ENCODE results near the gene HPCAL1. TPM values are rescaled to one million over a fixed set of nuclear protein-coding genes. Genes with fewer than 3 reads are reported as not detected.

HPCAL1 gene
- total and polyA plus RNA-seq, 2 of the 8 experiments (the other 6 are each of a cell fraction or from before 2014, with no cell fraction given): 5.8 to 8.6 TPM

DNA sequence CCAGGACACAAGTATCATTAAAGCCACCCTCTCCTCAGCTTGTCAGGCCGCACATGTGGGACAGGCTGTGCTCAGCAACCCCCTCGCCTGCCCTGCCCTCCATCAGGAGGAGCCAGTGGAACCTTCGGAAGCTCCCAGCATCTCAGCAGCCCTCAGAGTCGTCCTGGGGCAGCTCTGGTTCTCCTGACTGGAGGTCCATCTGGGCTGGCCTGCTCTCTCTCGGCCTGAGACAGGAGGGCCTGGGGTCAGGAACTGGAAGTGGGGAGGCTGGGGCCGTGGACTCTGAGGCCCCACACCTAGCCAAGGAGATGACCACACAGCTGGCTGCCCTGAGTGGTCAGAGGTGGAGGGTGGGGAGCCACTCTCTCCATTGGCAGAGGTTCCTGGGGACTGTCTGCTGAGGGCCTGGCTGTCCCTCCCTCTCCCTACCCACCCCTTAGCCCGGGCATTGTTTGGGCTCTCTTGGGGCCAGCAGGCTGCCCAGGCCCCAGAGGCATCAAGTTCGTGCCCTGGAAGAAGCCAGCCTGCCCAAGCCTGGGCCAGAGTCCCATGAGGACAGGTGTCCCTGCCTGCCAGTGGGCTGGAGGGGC lies 122.3 kb downstream of the HPCAL1 start:
- no peak overlapping the region for H4K5ac ChIP-seq (ENCODE audit: insufficient read length, low read depth, low read length)
- WGBS, 2 experiments (ENCODE audit: extremely low coverage in 1 of 2, insufficient coverage in 1 of 2, insufficient read length in 1 of 2, insufficient replicate concordance in 2 of 2, low coverage in 1 of 2, low lambda C conversion rate in 2 of 2, missing lambda C conversion rate in 1 of 2): 88% methylated on average over 8 of the region's 8 CpGs; no CpG with 5 or more reads in 1 of the 2 experiments
- no peak for TF ChIP-seq CEBPB (IDR thresholded peaks at IDR 0.05; ENCODE audit: low read depth, low read length)
- TF ChIP-seq CBX8 (IDR thresholded peaks at IDR 0.05; ENCODE audit: borderline replicate concordance, low read depth, low read length): no peak
- no peak for TF ChIP-seq ZNF274 (IDR thresholded peaks at IDR 0.05; ENCODE audit: borderline replicate concordance, extremely low read depth, low read length)
- TF ChIP-seq SIRT6 (IDR thresholded peaks at IDR 0.05; ENCODE audit: low read length): no peak
- no peak for TF ChIP-seq JUND (IDR thresholded peaks at IDR 0.05; ENCODE audit: low read length)

More for the DNA sequence above, 122.3 kb downstream of the HPCAL1 start:
- Histone ChIP-seq H3K79me1 (ENCODE audit: low read depth, low read length) (no peaks in the 10 kb centered on the region), H3K4ac (replicated peaks; ENCODE audit: insufficient read length, low read depth, low read length) (no peak overlapping the region), H3K9me3 (ENCODE audit: insufficient read depth in 2 of 2, low read depth in 1 of 2, low read length in 1 of 2) (no peaks in the 10 kb centered on the region), H3K4me1 (replicated peaks in 1 of 4; ENCODE audit: control insufficient read depth in 3 of 4, insufficient read depth in 4 of 4, low read length in 3 of 4) (no peaks in the 10 kb centered on the region), H2BK5ac (ENCODE audit: low read depth, low read length) (no peak overlapping the region), H2BK12ac (ENCODE audit: low read depth, low read length) (no peak overlapping the region), H4K20me1 (replicated peaks in 1 of 2; ENCODE audit: control insufficient read depth in 1 of 2, insufficient read depth in 2 of 2, low read length in 2 of 2) (peaks cover 0 to 2% of the 10 kb centered on the region in 2 experiments), H3K23me2 (ENCODE audit: low read depth, low read length) (peaks cover 4% of the 10 kb centered on the region; the same call in 1 of the 2 replicates), H3K14ac (ENCODE audit: insufficient read length) (no peak overlapping the region), H4K8ac (ENCODE audit: extremely low read depth, insufficient read depth, low read length) (no peak overlapping the region), H3K18ac (ENCODE audit: extremely low read depth, low read length) (no peak overlapping the region), H3K56ac (replicated peaks; ENCODE audit: insufficient read length, low read depth, low read length) (no peak overlapping the region), H3K4me3 (ENCODE audit: extremely low read depth in 1 of 4, insufficient read depth in 2 of 4, low read depth in 3 of 4, low read length in 4 of 4) (no peak overlapping the region), H2AK5ac (ENCODE audit: low read depth, low read length) (no peak overlapping the region), H4K91ac (replicated peaks; ENCODE audit: insufficient read length, low read length) (no peak overlapping the region), H3K27me3 (replicated peaks in 1 of 4; ENCODE audit: control insufficient read depth in 3 of 4, extremely low read depth in 1 of 4, insufficient read depth in 3 of 4, low read length in 3 of 4) (no peaks in the 10 kb centered on the region), H3K27ac (ENCODE audit: low read depth, low read length) (no peak overlapping the region), H3K36me3 (ENCODE audit: control insufficient read depth in 2 of 4, insufficient read depth in 4 of 4, low read length in 3 of 4) (no peaks in the 10 kb centered on the region), H2BK120ac (replicated peaks; ENCODE audit: low read depth, low read length) (no peak overlapping the region), H3K4me2 (ENCODE audit: insufficient read depth in 1 of 2, low read depth in 2 of 2, low read length in 2 of 2) (no peak overlapping the region), H3K79me2 (ENCODE audit: control insufficient read depth in 1 of 2, insufficient read depth in 2 of 2, low read length in 2 of 2) (no peaks in the 10 kb centered on the region), H2BK15ac (ENCODE audit: low read length) (no peak overlapping the region), H3K23ac (ENCODE audit: insufficient read length) (no peak overlapping the region), H2AFZ (ENCODE audit: low read length) (no peak overlapping the region), H3K9ac (replicated peaks in 1 of 4; ENCODE audit: extremely low read depth in 1 of 4, low read depth in 3 of 4, low read length in 3 of 4) (no peak overlapping the region), H2BK20ac (ENCODE audit: low read length) (no peak overlapping the region)
- FAIRE-seq (no peak), DNase-seq (ENCODE audit: low read depth in 1 of 2, low spot score in 2 of 2) (no peak)
- POLR2A ChIA-PET (ENCODE audit: partially characterized antibody): interaction anchor here (1.2 to 1.4 kb wide), 2 partner anchors 9 to 22 kb away, joined by 3 read pairs; no protein-coding TSS in a partner anchor
- CTCF ChIA-PET (ENCODE audit: partially characterized antibody): interaction anchor here (0.6 to 2.2 kb wide), 9 partner anchors 10 to 285 kb away, joined by 3 to 13 read pairs (median 4); no protein-coding TSS in a partner anchor
